TTC549 (cell line): ENCODE measurements around the gene FKBP2.

Experiments used
- FAIRE-seq: peaks from 2 replicates; lab custom pipeline; 2012; peaks lifted over from hg19 to GRCh38; lab: Jason Lieb, UNC

FKBP2 gene

DNA sequence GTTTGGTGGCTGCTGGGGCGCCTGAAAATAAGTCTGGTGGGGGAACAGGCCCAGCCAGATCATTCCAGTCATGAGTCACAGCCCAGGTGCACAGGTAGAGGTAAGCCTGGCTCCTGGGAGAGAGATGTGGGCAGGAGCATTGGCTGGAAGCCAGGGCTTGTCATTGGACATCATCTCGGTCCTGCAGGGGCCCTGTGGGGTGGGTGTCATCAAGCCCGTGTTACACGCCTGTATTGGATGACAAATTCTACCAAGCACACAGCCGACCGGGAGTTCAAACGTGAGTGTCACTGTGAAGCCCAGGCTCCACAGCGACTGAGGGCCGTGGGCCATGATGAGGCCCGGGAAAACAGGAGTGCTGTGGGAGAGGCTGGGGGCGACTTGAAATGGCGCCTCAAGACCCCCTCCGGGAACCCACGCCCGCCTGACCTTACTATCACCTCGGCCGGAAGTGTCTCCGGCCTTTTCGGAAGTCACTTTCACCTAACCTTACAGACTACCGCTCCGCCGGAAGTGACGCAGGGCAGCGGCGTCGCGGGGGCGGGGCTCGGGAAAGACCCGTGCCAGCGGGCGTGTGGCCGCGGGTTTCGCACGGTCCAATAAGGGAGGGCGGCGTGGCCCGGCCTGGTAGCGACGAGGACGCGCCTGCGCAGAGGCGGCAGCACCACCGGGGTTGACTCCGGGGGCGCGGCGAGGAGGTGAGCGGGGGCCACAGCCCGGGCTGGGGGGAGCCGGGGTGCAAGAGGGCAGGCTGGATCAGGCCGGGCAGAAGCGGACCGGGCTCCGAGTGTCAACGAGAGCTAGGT, at the start of gene FKBP2:
Gene FKBP2, plus strand, starts transcription at position 661 of the 806 bp plus-strand sequence. CDS start 1,293 bp downstream, outside the sequence.
- FAIRE-seq = no peak

DNA sequence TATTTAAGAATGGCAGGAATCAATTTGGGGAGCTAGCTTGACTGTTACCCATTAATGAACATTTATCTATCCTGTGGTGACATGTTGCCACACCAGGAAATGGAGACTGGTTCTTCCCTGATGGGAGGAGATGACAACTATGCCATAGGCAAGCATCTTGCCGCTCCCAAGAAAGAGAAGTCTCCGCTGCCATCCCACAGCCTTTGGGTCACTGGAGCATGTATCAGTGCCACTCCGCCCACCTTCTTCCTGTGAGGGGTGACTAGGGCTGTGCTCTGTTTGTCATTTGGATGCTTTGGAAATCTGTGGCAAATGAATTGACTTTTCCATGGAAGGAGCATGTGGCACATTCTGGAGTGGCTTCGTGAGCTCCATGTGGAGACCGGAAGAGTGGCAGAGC, 48.5 kb upstream of the FKBP2 start:
- no peak for FAIRE-seq

DNA sequence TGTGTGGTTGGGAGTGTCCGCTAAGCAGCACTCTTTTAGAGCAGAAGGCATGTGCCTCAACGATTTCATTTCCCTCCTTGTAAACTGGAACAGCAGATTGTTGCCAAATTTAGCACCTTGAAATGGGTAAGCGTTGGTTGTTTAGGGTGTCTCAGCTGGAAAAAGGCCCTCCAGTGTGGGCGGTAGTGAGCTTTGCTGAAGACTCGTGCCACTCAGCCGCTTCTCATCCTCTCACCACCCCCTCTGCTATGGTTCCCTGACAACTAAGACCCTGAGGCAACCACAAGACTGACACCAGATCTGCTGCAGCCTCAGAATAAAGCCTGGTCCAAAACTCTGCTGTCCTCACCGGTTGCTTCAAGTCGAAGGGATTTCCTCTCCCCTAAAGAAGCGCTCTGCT, 44.3 kb upstream of the FKBP2 start:
- no peak for FAIRE-seq

DNA sequence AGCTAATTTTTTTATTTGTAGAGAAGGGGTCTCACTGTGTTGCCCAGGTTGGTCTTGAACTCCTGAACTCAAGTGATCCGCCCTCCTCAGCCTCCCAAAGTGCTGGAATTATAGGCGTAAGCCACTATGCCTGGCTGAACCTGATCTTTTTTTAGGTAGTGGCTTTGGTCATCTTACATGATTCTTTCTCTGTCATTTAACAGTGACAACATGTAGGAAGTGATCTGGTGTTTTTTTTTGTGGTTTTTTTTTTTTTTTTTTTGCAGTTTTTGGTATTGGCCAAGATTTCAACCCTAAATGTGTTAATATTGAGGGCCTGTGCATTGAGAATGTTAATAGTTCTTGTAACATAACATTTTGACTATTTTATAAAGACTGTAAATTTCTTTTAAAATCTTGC, 42.4 kb upstream of the FKBP2 start:
- no peak for FAIRE-seq

DNA sequence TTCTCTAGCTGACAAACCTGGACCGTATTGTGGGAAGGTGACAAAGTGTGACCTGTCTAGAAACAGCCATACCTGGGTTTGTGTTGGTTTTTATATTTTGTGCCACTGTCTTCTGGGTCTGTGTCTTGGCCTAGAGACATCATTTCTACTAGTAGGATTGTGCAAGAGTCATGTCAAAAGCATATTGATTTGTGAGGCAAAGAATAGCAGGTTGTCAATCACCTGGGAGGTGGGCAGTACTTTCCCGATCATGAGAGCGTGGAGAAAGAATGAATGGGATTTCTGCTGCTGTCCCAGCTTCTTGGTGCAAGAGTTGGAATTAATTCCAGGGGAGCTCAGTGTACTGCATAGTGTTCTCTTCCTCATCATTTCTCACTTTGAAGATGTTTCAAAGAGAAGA, 39.4 kb upstream of the FKBP2 start:
- FAIRE-seq = no peak

DNA sequence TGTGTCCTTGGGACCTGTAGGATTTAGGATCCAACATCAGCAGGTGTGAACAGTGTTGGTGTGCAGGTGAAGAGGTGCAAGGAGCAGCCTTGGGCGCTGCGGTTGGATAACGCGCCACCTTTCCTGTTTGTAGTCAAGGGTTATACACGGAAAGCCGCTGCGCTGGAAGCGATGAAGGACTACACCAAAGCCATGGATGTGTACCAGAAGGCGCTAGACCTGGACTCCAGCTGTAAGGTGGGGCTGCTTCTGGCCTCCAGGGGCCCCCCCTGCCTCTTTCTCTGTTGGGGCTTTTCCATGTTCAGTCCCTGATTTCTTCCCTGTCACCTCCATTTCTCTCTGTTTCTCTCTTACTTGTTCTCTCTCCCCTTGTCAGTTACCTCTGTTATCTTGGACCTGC, 37.9 kb upstream of the FKBP2 start:
- no peak for FAIRE-seq

DNA sequence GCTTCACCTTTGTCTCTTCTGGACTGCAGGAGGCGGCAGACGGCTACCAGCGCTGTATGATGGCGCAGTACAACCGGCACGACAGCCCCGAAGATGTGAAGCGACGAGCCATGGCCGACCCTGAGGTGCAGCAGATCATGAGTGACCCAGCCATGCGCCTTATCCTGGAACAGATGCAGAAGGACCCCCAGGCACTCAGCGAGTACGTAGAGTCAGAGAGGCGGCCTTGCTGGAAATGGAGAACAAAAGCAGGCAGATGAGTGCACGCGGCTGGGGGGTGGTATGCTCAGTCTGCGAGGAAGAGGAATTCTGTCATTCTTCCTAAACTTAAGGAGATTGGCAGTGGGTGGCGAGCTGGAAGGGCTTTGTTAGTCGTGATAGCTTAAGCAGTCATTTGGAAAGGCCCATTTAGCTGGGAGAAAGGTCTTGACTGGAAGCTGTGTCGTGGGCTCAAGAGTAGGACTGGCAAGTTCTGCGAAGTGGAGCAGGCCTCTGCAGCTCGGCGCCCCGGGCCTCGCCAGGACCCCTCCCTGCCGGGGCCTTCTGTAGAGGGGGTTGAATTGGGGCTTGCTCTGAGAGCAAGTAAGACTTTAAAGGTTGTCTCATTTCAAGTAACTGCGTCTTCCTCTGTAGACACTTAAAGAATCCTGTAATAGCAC, 37.3 kb upstream of the FKBP2 start:
- FAIRE-seq = no peak

DNA sequence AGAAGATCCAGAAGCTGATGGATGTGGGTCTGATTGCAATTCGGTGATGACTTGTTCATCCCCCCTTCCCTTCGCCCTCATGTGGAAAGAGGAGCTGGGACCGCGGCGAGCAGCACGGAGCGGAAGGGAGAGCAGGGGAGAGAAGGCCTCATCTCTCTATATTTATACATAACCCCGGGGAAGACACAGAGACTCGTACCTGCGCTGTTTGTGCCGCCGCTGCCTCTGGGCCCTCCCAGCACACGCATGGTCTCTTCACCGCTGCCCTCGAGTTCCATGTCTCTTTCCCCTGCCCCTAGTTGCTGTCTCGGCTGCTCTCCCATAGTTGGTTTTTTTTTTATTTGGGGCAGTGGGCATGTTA, 36.8 kb upstream of the FKBP2 start:
- no peak for FAIRE-seq

DNA sequence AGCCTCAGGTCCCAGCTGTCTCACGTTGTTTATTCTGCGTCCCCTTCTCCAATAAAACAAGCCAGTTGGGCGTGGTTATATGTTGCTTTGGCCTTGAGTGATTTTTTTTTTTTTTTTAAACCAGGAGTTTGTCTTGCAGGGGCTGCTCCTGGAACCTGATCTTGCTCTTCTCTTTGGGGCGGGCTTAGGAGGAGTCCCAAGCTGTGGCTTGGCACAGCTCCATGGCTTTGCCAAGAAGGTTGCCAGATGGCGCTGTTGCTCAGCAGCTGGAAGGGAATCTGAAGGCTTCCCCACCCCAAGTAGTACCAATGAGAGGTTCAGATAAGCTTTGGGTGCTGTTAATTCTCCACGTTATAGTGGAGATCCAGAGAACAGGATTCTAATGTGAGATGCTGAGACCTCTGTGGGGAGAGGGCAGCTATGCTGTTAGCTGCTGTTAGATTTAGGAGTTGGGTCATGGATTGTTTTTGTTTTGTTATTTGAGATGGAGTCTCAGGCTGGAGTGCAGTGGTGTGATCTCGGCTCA, 36.4 kb upstream of the FKBP2 start:
- FAIRE-seq = no peak

DNA sequence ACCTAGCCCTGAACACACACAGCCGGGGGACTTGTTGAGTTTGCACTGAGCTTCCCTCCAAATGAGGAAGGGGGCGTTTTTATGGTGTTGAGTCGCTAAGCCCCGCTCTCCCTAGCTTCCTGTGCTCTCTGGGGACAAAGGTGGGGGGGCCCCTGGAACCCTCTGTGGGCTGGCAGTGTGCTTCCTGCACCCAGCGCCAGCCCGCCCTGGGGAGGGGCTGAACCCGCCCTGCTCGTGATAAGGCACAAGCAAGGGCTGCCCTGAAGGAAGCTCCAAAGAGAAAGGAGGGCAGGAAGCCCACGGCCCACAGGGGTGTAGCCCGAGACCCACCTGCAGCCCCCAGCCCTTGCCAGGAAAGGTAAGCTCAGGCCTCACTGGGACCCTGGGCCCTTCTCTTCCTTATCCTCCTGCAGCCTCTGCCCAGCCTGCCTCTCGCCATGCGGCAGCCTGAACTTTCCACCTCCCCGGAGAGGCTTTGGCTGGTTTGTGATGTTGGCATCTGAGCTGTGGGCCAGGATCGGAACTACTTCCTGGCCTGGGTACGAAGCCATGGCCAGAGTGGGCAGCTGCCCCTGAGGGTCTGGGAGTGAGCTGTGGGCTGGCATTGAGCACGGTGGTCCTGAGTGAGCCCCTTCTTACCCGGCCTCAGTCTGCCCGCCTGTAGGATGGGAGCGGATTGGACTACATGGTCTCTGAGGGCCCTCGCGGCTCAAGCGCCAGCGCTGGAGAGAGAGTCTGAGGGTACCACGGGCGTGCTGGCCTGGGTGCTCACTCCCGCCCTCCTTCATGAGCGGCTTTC, 34.2 kb upstream of the FKBP2 start, which contains the start of gene FERMT3:
Gene FERMT3, plus strand, starts transcription at position 265 of the 799 bp plus-strand sequence. CDS start 644 bp downstream, outside the sequence.
- no peak for FAIRE-seq

DNA sequence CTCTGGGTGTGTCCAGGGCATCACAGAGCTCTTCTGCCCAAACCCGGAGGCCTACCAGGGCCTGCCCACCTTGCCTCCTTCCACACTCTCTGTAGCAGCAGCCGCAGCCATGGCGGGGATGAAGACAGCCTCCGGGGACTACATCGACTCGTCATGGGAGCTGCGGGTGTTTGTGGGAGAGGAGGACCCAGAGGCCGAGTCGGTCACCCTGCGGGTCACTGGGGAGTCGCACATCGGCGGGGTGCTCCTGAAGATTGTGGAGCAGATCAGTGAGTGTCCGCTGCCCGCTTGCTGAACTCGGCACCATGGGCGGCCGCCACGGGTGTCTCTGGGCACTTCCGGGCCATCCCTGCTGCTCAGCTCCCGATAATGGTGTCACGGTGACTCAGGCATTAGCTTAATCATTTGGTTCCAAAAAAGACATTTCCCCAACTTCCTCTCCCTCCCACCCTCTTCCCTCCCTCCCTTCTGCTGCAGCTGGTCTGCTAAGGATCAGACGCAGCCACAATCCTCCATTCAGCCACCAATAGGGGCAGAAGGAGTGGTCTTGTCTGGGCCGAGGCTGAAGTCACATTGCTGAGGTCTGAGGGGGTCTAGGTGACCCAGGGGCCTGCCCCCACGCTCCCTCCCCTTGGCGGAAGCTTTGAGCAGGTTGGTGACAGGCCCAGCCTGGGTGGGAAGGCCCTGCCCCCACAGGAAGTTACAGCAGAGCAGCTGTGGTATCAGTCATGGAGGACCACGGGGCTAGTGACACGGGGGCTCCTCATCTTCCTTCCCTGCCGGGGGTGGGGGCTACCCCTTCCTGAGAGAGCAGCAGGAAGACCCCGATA, 33.4 kb upstream of the FKBP2 start:
- FAIRE-seq = no peak

DNA sequence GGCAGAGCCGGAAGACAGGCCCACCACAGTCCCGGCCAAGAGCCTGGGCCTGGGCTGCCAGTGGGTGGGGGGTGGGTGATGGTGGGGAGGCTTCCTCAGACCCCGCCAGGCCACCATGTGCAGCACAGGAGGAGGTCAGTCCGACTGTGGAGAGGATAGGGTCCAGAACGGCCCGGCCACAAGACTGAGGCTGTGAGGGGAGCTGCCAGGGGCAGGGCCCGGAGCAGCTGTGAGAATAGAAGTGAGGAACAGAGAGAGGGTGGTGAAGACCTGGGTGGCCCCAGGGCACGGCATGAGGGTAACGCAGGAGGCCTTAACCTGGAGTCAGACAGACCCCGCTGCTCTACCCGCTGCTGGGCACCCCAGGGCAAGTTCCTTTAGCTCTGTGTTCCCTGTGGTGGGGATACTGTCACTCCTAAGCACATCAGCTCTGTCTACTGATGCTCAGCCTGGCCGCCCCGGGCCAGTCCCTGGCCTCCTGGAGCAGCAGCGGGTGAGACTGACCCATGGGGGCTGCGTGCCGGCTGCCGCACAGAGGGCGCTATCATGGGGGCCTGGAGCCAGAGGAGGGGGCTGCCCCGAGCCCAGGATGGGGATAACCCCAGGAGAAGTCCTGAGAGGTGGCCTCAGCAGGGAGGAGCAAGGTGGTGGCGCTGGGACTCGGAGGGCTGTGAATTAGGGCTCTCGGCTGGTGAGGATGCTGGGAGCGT, 32.7 kb upstream of the FKBP2 start:
- no peak for FAIRE-seq

DNA sequence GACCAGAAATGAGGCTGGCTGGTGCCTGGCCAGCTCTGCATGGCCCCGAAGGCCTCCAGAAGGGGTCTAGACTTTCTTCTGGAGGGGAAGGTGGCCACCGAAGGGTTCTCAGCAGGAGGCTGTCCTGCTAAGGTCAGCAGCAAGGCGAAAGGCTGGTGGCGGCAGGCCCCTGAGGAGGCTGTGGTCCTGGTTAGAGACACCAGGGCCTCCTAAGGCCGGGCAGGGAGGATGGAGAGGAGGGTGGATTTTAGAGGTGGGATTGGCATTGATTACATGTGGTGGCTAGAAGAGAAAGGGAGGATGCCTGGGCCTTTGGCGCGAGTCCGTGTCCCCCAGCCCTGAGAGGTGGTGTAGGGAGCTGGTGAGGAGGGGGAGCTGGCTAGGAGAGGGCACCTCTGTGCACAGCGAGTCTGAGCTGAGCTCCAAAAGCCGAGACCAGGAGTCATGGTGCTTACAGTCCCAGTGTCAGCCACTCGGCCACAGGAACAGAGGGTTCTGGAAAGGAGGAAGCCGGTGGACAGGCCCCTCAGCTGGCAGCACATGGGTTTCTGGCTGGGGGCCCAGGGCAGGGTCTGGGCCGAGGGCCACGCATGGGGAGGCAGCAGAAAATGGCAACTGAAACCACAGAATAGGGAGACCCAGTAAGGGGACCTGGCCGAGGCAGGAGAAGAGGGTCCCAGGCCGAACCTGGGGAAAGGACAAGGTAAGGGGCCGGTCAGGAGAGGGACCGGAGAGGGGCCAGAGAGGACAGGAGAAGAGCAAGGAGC, 31.9 kb upstream of the FKBP2 start:
- FAIRE-seq = no peak

DNA sequence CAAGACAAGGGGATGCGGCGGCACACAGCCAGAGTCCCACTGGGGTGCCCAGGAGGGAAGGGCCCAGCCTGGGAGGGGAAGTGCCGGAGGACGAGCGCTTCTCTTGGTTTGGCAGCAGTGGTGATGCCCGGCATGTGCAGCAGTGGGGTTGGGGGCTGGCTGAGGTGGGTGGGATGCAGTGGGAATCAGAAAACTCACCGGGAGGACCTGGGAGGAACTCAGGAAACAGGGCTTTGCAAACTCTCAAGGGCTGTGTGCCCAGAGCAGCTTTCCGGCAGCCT, 31.4 kb upstream of the FKBP2 start:
- FAIRE-seq = no peak

DNA sequence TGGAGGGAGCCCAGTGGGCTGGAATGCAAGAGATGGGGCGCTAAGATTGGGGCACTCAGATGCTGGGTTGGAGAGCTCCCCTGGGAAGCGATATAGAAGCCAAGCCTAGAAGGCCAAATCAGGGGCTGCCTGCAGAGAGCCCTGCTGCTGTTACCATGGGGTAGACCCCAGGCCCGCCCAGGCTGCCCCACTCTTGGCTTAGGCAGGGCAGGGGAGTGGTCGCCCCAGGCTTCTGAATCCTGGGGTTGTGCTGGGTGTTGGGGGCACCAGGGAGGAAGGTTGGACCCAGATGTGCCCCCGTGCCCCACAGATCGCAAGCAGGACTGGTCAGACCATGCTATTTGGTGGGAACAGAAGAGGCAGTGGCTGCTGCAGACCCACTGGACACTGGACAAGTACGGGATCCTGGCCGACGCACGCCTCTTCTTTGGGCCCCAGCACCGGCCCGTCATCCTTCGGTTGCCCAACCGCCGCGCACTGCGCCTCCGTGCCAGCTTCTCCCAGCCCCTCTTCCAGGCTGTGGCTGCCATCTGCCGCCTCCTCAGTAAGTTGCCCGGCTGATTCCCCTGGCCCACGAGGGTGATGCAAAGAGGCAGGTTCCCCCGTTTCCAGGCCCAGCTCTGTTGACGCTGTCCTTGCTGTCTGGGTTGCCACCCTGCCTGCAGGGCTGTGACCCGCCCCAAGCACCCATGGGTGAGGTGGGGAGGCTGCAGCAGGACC, 30.4 kb upstream of the FKBP2 start:
- no peak for FAIRE-seq

DNA sequence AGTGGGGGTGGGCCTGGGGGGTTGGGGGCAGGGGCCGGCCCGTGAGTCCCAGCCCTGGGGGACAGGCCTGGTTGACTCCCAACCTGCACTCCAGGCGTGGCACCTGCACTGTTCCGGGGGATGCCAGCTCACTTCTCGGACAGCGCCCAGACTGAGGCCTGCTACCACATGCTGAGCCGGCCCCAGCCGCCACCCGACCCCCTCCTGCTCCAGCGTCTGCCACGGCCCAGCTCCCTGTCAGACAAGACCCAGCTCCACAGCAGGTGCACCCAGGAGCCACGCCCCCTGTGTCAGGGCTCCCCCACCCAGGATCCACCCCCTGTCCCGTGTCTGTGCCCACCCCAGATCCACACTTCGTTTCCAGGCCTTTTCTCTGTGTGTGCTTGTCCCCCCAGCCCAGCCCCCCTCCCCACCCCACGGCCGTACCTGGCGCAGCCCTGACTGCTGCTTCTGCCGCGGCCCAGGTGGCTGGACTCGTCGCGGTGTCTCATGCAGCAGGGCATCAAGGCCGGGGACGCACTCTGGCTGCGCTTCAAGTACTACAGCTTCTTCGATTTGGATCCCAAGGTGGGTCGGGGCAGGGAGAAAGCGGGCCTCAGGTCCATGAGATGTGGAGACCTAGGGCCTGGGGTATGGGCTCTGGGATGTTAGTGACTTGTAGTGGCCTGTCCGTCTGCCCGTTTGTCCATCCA, 29.6 kb upstream of the FKBP2 start:
- no peak for FAIRE-seq

DNA sequence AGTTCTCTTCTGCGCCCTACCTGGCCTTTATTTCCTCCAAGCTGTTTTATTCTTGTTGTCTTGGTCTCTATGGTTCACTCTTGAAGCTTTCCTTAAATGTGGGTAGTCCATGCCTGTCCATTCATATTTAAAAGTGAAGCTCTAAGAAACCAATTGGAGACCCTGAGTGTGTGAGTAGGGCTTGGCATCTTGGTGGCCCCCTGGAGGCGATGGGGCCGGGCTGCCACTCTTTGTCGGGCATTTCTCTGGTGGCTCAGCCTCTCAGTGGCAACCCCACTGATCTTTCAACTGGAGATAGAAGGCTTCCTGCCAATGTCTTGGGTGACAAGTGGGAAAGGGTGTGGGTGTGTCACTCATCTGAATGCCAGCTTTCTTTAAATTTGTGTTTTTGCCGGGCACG, 24.0 kb upstream of the FKBP2 start:
- FAIRE-seq = no peak

DNA sequence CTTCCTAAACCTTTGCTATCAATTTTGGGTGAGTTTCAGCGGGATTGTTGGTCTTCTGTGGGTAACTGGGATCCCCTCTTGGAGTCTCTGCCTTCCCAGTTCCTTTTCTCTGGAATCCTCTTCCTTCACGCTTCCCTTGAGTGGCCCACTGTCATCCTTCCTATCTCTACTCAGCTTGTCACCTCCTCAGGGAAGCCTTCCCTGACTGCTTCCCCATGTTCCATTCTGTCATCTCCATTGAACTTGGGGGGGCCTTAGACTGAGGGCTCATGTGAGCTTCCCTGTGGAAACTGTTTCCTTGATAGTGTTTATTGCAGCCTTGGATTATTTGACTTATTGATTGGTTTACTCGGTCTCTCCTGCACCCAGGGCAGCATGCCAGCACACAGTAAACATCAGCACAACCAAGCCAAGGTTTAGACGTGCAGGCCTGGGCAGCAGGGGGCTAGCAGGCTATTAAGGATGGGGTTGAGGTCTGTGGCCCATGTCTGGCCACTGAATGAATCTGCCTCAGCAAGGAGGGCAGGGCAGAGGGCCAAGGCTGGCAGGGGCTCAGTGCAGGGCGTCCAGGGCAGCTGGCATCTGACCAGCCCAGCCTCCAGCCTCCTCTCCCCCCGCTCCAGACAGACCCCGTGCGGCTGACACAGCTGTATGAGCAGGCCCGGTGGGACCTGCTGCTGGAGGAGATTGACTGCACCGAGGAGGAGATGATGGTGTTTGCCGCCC, 22.1 kb upstream of the FKBP2 start:
- no peak for FAIRE-seq

DNA sequence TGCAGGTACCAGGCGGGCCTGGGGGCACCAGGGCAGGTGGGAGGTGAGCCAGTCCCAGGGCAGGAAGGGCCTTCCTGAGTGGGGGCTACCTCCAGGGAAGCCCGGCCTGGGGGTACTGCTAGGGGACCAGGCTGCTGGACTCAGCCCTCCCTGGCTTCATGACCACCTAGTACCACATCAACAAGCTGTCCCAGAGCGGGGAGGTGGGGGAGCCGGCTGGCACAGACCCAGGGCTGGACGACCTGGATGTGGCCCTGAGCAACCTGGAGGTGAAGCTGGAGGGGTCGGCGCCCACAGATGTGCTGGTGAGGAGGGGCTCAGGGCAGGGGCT, 21.6 kb upstream of the FKBP2 start:
- no peak for FAIRE-seq
